ENCODE results near the gene SMG1.
"Not testable (repeated sequence)": the region's sequence is repeated elsewhere in the genome, so short reads cannot be mapped to it uniquely, and the experiment has no call there.

The SMG1 gene

DNA sequence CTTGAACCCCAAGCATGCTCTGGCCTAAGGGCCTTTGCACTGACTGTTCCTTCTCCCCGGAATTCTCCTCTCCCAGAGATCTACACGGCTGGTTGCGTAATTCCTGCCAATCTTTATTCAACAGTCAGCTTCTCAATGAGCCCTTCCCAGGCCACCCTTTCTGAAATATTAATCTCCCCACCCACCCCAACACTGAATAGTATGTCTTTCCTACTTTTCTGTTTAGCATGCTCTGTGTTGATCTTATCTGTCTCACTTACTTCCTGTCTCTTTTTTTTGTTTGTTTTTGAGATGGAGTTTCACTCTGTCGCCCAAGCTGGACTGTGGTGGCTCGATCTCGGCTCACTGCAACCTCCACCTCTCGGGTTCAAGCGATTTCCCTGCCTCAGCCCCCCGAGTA is 169.6 kb downstream of the SMG1 start:
- DNase-seq, result not testable (repeated sequence)

All from NCI-H1417 (cell line).